NCI-H128 (cell line): ENCODE measurements around the gene SEZ6.

Experiments
- DNase-seq: peaks from one replicate; lab custom pipeline; 2025; ENCODE audit not compliant: unreplicated experiment; lab: John Stamatoyannopoulos, UW

The SEZ6 gene

GRCh38 chr17:28977659-28978355 lies 28.0 kb downstream of the SEZ6 start:
- no peak for DNase-seq

GRCh38 chr17:28975646-28976045 lies 30.2 kb downstream of the SEZ6 start:
- no peak for DNase-seq

GRCh38 chr17:28975031-28975430 lies 30.8 kb downstream of the SEZ6 start:
- no peak for DNase-seq

DNA sequence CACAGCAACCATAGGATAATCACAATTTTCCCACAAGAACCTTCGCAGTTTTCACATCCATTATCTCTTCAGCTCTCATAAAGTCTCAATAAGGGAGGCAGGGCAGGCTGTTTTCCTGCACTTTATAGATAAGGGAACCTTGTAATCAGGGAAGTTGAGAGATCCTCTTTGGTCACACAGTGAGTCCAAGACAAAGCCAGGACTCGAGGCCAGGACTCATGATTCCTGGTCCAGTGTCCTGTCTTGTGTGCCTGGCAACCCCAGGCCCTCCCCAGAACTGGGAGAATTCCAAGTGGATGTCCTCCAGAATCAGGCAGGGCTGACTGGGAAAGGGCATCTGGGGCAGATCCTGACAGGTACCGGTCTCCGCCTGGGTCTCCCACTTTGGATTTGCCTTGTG lies 31.4 kb downstream of the SEZ6 start:
- no peak for DNase-seq

GRCh38 chr17:28973425-28973824 lies 32.4 kb downstream of the SEZ6 start:
- DNase-seq = no peak

- no peak for DNase-seq
Measured at GRCh38 chr17:28972437-28972836, 33.4 kb downstream of the SEZ6 start.

DNA sequence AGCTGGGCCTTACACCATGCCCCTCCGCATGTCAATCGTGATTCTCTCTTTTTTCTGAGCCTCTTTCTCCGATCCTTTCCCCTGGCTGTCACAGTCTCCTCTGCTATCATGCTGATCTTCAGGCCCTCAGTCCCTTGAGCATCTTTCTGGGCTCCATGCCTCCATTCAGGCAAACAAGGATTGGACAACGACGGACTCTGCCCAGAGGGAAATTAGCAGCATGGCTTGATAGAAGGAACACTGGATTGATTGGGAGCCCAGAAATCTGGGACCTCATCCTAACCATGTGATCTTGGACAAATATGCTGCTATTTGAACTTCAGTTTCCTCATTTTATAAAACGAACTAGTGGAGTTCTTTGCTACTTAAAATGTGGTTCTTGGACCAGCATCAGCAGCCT lies 35.0 kb downstream of the SEZ6 start:
- no peak for DNase-seq

GRCh38 chr17:28969706-28970393 lies 36.0 kb downstream of the SEZ6 start:
- no peak for DNase-seq

DNA sequence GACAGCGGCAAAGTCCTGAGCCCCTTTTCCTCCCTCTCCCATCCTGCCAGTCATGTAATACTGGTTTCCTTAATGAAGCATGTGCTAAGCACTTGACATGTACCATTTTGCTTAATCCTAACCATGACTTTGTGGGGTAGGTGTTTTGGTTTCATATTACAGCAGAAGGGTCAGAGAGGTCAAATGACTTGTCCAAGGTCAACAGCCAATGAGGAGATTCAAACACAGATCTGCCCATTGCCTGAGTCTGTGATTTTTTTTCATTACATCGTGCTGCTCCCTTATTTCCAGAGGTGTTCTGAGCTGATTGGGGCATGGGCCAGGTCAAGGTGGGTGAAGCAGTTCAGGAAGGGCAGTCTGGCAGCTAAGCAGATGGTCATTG lies 36.9 kb downstream of the SEZ6 start:
- no peak for DNase-seq

GRCh38 chr17:28968231-28968913 lies 37.5 kb downstream of the SEZ6 start:
- DNase-seq = no peak

DNA sequence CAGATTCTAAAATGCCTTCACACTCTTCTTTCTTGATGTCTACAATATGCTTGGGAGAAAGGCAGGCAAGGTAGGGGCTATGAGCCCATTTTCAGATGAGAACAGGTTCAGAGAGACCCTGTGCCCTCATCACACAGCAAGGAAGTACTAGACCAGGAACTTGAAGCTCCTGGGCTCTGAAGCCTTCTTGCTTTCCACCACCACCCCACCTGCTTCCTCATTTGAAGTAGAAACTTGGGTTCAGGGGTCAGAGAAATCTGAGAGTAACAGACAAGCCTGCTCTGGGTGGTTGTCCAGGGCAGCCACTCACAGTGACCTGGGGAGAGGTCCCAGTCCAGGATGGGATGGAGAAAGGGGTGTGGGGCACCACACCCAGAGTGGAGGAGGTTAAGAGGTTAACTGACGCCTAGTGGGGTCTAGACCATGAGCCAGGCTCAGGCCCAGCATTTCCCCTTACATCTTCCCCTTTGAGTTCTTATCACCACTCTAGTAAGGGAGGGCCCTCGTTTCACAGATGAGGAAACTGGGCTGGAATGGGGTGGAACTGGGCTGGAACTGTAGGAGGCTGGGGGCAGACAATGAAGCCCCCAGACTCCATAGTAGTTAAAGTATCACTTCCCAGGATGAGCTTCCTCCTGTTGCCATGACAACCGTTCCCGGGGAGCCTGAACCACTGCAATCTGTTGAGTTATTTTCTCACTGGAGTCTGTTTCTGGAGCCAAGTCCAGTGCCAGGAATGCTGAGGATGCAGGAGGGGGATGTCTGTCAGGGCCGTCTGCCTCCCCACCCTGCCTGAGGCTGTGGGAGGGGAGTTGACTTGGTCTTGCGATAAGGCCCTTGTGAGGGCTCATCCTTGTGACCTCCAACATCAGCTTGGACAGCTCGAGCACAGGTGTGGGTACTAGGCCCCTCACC lies 38.4 kb downstream of the SEZ6 start:
- DNase-seq = no peak

- DNase-seq = no peak
Measured at GRCh38 chr17:28963841-28964240, 42.0 kb downstream of the SEZ6 start.

GRCh38 chr17:28963055-28963611 lies 42.7 kb downstream of the SEZ6 start:
- no peak for DNase-seq

- no peak for DNase-seq
Measured at GRCh38 chr17:28961391-28961790, 44.4 kb downstream of the SEZ6 start.

DNA sequence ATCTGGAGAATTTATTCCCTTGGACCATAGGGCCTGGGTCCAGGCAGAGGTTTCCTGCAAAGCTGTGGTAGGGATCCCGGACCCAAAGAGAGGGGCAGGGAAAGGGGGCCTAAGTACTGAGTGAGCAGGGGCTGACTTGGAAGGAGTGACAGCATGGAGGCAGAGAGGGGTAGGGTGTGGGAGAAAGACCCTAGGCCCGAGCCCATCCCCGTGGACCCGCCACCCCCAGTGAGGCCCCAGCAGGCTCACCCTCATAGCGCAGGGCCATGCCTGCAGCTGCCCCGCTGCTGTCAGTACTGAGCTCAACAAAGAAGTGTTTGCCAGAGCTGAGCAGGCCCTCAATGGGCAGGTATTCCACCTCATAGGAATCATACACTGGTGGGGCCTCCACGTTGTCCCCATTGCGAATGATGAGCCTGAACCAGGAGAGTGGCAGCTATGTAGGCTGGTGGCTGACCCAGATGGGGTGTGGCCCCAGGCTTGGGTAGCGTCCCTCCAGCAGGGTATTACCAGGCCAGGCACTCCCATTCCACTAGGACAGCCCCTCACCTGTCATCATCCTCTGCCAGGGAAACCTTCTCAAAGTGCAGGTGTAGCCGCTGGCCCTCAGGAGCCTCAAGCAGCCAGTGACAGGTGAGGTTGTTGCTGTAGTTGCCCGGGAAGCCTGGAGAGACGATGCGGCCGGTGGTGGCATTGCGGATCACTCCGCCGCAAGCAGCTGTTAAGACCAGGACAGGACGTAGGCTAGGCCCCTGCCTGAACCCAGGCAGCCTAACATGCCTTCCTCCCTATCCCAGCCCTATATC lies 45.4 kb downstream of the SEZ6 start:
- no peak for DNase-seq

- no peak for DNase-seq
Measured at GRCh38 chr17:28959471-28959871, 46.4 kb downstream of the SEZ6 start.

GRCh38 chr17:28958820-28959455 lies 46.9 kb downstream of the SEZ6 start:
- DNase-seq = no peak

DNA sequence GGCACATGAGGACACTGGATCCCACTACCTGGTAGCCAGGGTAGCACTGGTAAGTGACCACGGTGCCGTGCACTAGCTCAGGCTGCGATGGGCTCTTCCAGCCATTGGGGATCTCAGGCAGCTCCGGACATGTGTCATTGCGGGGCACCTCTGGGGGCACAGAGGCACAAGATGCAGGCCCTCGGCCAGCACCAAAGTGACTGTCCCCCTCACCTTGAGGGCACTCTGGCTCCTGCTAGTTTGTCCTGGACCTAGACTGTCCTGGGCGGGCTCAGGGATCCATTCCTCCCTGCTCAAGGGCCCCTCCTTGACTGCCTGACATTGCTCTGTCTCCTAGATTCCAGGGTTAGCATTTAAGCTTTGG lies 47.9 kb downstream of the SEZ6 start:
- DNase-seq = no peak

DNA sequence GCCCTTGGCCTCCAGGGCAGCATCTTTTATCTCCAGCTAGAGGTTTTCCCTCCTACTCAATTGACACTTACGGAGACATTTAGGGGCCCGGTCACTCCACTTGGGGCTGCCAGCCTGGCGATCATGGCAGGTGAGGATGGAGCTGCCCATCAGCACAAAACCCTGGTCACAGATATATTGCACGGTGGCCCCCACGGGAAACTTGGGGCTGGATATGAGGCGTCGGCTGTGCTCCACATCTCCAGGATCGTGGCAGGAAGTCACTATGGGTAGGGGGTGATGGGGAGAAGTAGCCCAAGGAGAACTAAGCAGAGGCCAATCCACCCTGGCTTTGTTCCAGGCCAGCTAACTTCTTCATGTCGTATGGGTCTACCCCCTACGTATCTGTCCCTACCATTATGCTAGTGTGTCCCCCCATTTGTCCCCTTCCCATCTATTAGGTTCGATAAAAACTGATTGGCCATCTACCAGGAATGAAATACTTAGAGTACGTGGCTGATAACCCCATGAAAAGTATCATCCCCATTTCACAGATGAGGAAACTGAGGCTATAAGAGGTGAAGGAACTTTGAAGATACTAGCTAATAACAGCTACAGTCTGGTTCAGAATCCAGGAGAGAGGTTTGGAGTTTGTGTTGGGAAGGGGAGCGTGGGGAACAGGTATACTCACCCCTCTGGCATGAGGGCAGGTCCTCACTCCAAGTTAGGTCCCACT lies 48.4 kb downstream of the SEZ6 start:
- DNase-seq = no peak
